GM12878 (cell line): ENCODE results near the gene OSBPL2. TPM values are rescaled to one million over a fixed set of nuclear protein-coding genes. Genes with fewer than 3 reads are reported as not detected.

Experiments
- ATAC-seq: fragments of 200-7000 bp; cut with Tn5 transposase; 3 replicates; pipeline ENCODE4 v1.9.1; 2020; ENCODE audit warnings: mild to moderate bottlenecking, moderate library complexity
- BruUV-seq: library from RNA; stranded (reverse); fragments of 400-500 nt; replicated peaks from 2 replicates; lab custom pipeline; 2021; lab: Mats Ljungman, UMichigan
- CTCF ChIA-PET: fragments of 300-600 bp; sonication (Branson Sonifier 250); formaldehyde crosslinking; extraction: SDS; loops from one replicate; lab custom pipeline; 2021; ENCODE audit warnings: inconsistent platforms; lab: Yijun Ruan, JAX
- POLR2A ChIA-PET: fragments of 350-600 bp; formaldehyde crosslinking; extraction: SDS; loops from one replicate; lab custom pipeline; 2021; ENCODE audit warnings: inconsistent platforms; lab: Charles Lee
- RAD21 ChIA-PET: fragments of 300-600 bp; sonication (Branson Sonifier 250); formaldehyde crosslinking; loops from one replicate; lab custom pipeline; 2023; ENCODE audit warnings: antibody characterized with exemption; ENCODE audit not compliant: unreplicated experiment; lab: Charles Lee
- SMC1A ChIA-PET: fragments of 300-600 bp; sonication (Branson Sonifier 250); formaldehyde crosslinking; loops from one replicate; lab custom pipeline; 2023; ENCODE audit not compliant: unreplicated experiment, uncharacterized antibody; lab: Charles Lee
- DNase-seq: peaks from one replicate; pipeline ENCODE4 v3.0.0-alpha.2; 2011; ENCODE audit warnings: low read depth, low spot score
- FAIRE-seq: peaks from 3 replicates; lab custom pipeline; 2011; peaks lifted over from hg19 to GRCh38; lab: Jason Lieb, UNC
- H2AFZ ChIP-seq: 2 replicates; pipeline ENCODE4 v1.6.0; 2011; ENCODE audit warnings: low read depth, low read length, control low read depth; ENCODE audit not compliant: control insufficient read depth
- H3K27ac ChIP-seq: 2 replicates; pipeline ENCODE4 v1.5.1; 2011; ENCODE audit warnings: control low read depth; ENCODE audit not compliant: control insufficient read depth, insufficient read depth
- H3K27me3 ChIP-seq, 2 experiments: replicated peaks in 1 of 2; 2 replicates each; pipeline versions ENCODE4 v1.6.0 to v1.6.1; 2011; ENCODE audit warnings: low read length in 1 of 2; ENCODE audit not compliant: control insufficient read depth in 2 of 2, insufficient read depth in 2 of 2
- H3K36me3 ChIP-seq, 2 experiments: 2 replicates each; pipeline ENCODE4 v1.5.1; 2011; ENCODE audit warnings: low read length in 1 of 2; ENCODE audit not compliant: control insufficient read depth in 2 of 2, insufficient read depth in 2 of 2
- H3K4me1 ChIP-seq: 2 replicates; pipeline ENCODE4 v1.6.1; 2011; ENCODE audit warnings: mild to moderate bottlenecking, low read length, moderate library complexity, mixed read lengths; ENCODE audit not compliant: control insufficient read depth, insufficient read depth
- H3K4me2 ChIP-seq: 2 replicates; pipeline ENCODE4 v1.6.0; 2011; ENCODE audit warnings: control low read depth; ENCODE audit not compliant: control insufficient read depth, insufficient read depth
- H3K4me3 ChIP-seq: fragments of 200-600 bp; sonication (generic); 2 replicates; pipeline ENCODE4 v1.5.1; 2016
- H3K79me2 ChIP-seq: 2 replicates; pipeline ENCODE4 v1.6.0; 2011; ENCODE audit warnings: low read length; ENCODE audit not compliant: control insufficient read depth, insufficient read depth
- H3K9ac ChIP-seq: 2 replicates; pipeline ENCODE4 v1.8.0; 2011; ENCODE audit warnings: low read length, control low read depth, mixed read lengths; ENCODE audit not compliant: control insufficient read depth, insufficient read depth
- H3K9me3 ChIP-seq: replicated peaks from 3 replicates; pipeline ENCODE4 v1.5.1; 2011; ENCODE audit warnings: mild to moderate bottlenecking, low read length; ENCODE audit not compliant: control insufficient read depth, insufficient read depth
- H4K20me1 ChIP-seq: 2 replicates; pipeline ENCODE4 v1.6.0; 2011; ENCODE audit not compliant: control insufficient read depth, insufficient read depth
- GABPA ChIP-seq: IDR thresholded peaks from 2 replicates; pipeline ENCODE4 v1.6.1; 2014; ENCODE audit warnings: antibody characterized with exemption, low read depth, mild to moderate bottlenecking, inconsistent platforms
- GATAD2B ChIP-seq: fragments of 450-650 bp; conservative IDR thresholded peaks from 2 replicates; pipeline ENCODE4 v1.6.1; 2017; ENCODE audit warnings: low read depth, mild to moderate bottlenecking, moderate library complexity
- HDGF ChIP-seq: fragments of 450-650 bp; IDR thresholded peaks from 2 replicates; pipeline ENCODE4 v1.6.1; 2016; ENCODE audit warnings: antibody characterized with exemption
- MTA3 ChIP-seq: IDR thresholded peaks from 2 replicates; pipeline ENCODE4 v1.6.1; 2012; ENCODE audit warnings: low read length, inconsistent platforms, borderline replicate concordance
- SP1 ChIP-seq: IDR thresholded peaks from one replicate; pipeline ENCODE4 v1.6.1; 2011; ENCODE audit warnings: low read depth, low read length
- SUPT20H ChIP-seq: IDR thresholded peaks from 2 replicates; pipeline ENCODE4 v1.6.1; 2011; ENCODE audit warnings: low read depth, mild to moderate bottlenecking, low read length, moderate library complexity, borderline replicate concordance; ENCODE audit not compliant: control insufficient read depth
- TAF1 ChIP-seq: IDR thresholded peaks from 2 replicates; pipeline ENCODE4 v1.6.1; 2011; ENCODE audit warnings: mild to moderate bottlenecking, low read depth, low read length, borderline replicate concordance
- ZNF217 ChIP-seq: fragments of 450-650 bp; IDR thresholded peaks from 2 replicates; pipeline ENCODE4 v1.6.1; 2017; ENCODE audit warnings: antibody characterized with exemption, mild to moderate bottlenecking
- WGBS: methylation state at CpG from one replicate; pipeline ENCODE4 v1.1.6; 2016; ENCODE audit warnings: low lambda C conversion rate; ENCODE audit not compliant: insufficient replicate concordance, insufficient coverage; ENCODE audit errors: missing lambda C conversion rate; 5-methylcytosine and 5-hydroxymethylcytosine counted together
- in situ Hi-C: fragments of 300-500 bp; cut with MboI; formaldehyde crosslinking; loops from 9 replicates; pipeline ENCODE4 v1.14.3; 2018; ENCODE audit warnings: mixed read lengths
- intact Hi-C: fragments of 100-400 bp; cut with micrococcal nuclease; formaldehyde crosslinking; loops from one replicate; pipeline ENCODE4 v1.14.2; 2022; ENCODE audit not compliant: unreplicated experiment
- polyA plus RNA-seq, 11 experiments: library from polyadenylated mRNA; depleted of rRNA in 4 of 11; unstranded in 6 of 11; stranded (reverse) in 5 of 11; fragments of >200 nt; fragmentation: Nextera tagmentation in 4 of 11; fragmentation: Illumina TruSeq in 1 of 11; extraction: Ambion mirVana in 4 of 11; extraction: Trizol in 1 of 11; gene quantifications; 1 replicate in 1 of 11; 2 replicates in 10 of 11; pipeline versions ENCODE4 v1.2.1 to v1.2.3, GENCODE V29; 2011 to 2016; ENCODE audit warnings: inconsistent platforms in 2 of 11, missing spikeins in 2 of 11, low read depth in 1 of 11
- total RNA-seq, 4 experiments: library from RNA; depleted of rRNA in 3 of 4; stranded (reverse); fragments of >200 nt in 3 of 4; fragmentation: Illumina TruSeq in 1 of 4; extraction: Trizol in 1 of 4; gene quantifications; 2 replicates each; pipeline versions ENCODE4 v1.2.1 to v1.2.3, GENCODE V29; 2013 to 2021
- TF ChIP-seq, protein P1 (sequence below): IDR thresholded peaks from 2 replicates; pipeline ENCODE4 v1.6.1; 2012; ENCODE audit warnings: low read depth, low read length, improper control_type of control experiment
- TF ChIP-seq, protein P2 (sequence below): fragments of 450-650 bp; IDR thresholded peaks from 2 replicates; pipeline ENCODE4 v1.6.1; 2016; ENCODE audit warnings: mild to moderate bottlenecking

Gene OSBPL2
- total and polyA plus RNA-seq, 10 of the 15 experiments (the other 5 are each of a cell fraction or from before 2014, with no cell fraction given) = 2.8 to 22.3 (median 14.7) TPM

DNA sequence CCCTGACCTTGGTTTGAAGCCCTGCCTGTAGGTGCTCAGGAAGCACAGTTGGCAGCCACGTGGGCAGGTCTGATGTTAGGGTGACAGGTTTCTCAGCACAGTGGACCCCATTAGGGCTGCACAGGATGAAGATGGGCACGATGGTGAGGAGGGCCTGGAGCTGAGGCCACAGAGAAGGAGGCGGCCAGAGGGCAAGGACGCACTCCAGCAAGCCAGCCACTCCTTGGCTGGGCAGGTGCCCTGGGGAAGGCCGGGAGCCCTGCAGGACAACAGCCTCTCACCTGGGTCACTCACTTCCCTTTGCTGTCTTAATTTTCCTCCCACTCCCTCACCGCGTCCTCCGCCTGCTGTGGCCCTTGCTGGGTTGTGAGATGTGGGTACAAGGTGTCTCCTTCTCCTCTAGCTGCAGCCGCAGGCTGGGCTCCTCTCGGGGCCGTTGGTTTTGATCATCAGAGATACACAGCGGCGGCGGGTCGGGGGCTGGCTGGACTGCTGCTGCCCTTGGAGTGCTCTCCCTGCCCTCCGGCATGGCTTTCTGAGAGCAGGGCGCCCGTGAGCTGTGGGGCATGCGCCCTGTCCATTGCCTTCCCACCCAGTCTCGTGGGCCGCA is 5.7 kb downstream of the OSBPL2 start:
- intact Hi-C loops (no loop called here), in situ Hi-C loops (no loop called here)
- no peaks in the 10 kb centered on the region for H3K27me3 ChIP-seq
- H3K27ac ChIP-seq = no peak overlapping the region
- 91% methylated on average over 21 of the region's 21 CpGs for WGBS
- ATAC-seq (no peak), DNase-seq (no peak), FAIRE-seq (no peak)
- H3K9ac ChIP-seq = no peak overlapping the region
- H3K4me2 ChIP-seq = no peak overlapping the region
- no peak overlapping the region for H3K4me3 ChIP-seq
- no peaks in the 10 kb centered on the region; a peak in 2 of 4 replicates for H3K36me3 ChIP-seq
- RAD21 ChIA-PET = no interaction called here
- peaks cover 8% of the 10 kb centered on the region for H3K4me1 ChIP-seq
- no peak overlapping the region for H2AFZ ChIP-seq
- BruUV-seq = no TSS peak
- CTCF ChIA-PET = no interaction called here
- H3K79me2 ChIP-seq = peaks cover 14% of the 10 kb centered on the region
- POLR2A ChIA-PET = no interaction called here
- SMC1A ChIA-PET = no interaction called here
- H4K20me1 ChIP-seq = no peaks in the 10 kb centered on the region; the same call in 1 of the 2 replicates
- TF ChIP-seq GATAD2B (no peak), ZNF217 (no peak), HDGF (no peak), SUPT20H (no peak), GABPA (no peak), TAF1 (no peak), MTA3 (no peak), SP1 (no peak)
- TF ChIP-seq, protein P1, sequence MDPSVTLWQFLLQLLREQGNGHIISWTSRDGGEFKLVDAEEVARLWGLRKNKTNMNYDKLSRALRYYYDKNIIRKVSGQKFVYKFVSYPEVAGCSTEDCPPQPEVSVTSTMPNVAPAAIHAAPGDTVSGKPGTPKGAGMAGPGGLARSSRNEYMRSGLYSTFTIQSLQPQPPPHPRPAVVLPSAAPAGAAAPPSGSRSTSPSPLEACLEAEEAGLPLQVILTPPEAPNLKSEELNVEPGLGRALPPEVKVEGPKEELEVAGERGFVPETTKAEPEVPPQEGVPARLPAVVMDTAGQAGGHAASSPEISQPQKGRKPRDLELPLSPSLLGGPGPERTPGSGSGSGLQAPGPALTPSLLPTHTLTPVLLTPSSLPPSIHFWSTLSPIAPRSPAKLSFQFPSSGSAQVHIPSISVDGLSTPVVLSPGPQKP = no peak
- TF ChIP-seq, protein P2, sequence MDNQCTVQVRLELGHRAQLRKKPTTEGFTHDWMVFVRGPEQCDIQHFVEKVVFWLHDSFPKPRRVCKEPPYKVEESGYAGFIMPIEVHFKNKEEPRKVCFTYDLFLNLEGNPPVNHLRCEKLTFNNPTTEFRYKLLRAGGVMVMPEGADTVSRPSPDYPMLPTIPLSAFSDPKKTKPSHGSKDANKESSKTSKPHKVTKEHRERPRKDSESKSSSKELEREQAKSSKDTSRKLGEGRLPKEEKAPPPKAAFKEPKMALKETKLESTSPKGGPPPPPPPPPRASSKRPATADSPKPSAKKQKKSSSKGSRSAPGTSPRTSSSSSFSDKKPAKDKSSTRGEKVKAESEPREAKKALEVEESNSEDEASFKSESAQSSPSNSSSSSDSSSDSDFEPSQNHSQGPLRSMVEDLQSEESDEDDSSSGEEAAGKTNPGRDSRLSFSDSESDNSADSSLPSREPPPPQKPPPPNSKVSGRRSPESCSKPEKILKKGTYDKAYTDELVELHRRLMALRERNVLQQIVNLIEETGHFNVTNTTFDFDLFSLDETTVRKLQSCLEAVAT = no peak
- no peaks in the 10 kb centered on the region for H3K9me3 ChIP-seq
